HUES48 (cell line): ENCODE measurements around the gene UBN1.

Experiments used
- H3K27ac ChIP-seq: one replicate; pipeline ENCODE4 v1.7.0; 2013; ENCODE audit warnings: low read depth, low read length, inconsistent platforms
- H3K27me3 ChIP-seq: 2 replicates; pipeline ENCODE4 v1.6.1; 2013; ENCODE audit warnings: mild to moderate bottlenecking, low read length; ENCODE audit not compliant: control insufficient read depth, insufficient read depth
- H3K36me3 ChIP-seq: 2 replicates; pipeline ENCODE4 v1.6.1; 2013; ENCODE audit warnings: low read length; ENCODE audit not compliant: control insufficient read depth, insufficient read depth
- H3K4me1 ChIP-seq: 2 replicates; pipeline ENCODE4 v1.6.1; 2013; ENCODE audit warnings: mild to moderate bottlenecking, low read length; ENCODE audit not compliant: control insufficient read depth, insufficient read depth
- H3K4me3 ChIP-seq: 2 replicates; pipeline ENCODE4 v1.5.1; 2013; ENCODE audit warnings: mild to moderate bottlenecking, low read depth, low read length
- H3K9ac ChIP-seq: 2 replicates; pipeline ENCODE4 v1.6.1; 2013; ENCODE audit warnings: mild to moderate bottlenecking, low read depth, low read length, moderate library complexity
- H3K9me3 ChIP-seq: 2 replicates; pipeline ENCODE4 v1.6.1; 2013; ENCODE audit warnings: low read length; ENCODE audit not compliant: control insufficient read depth, insufficient read depth

Gene UBN1

DNA sequence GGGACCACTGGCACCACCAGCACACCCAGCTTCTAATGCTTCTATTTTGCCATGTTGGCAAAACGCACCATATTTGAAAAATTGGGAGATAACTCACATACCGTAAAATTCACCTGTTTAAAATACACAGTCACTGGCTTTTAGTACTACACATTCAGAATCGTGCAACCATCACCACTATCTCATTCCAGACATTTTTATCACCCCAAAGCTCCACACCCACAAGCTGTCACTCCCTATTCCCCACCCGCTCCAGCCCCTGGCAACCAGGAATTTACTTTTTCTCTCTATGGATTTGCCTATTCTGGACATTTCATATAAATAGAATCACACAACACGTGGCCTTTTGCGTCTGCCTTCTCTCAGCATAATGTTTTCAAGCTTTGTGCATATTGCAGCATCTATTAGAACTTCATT is 64.7 kb downstream of the UBN1 start:
- Histone ChIP-seq H3K27ac (no peak overlapping the region), H3K4me3 (no peak overlapping the region), H3K27me3 (no peaks in the 10 kb centered on the region)

DNA sequence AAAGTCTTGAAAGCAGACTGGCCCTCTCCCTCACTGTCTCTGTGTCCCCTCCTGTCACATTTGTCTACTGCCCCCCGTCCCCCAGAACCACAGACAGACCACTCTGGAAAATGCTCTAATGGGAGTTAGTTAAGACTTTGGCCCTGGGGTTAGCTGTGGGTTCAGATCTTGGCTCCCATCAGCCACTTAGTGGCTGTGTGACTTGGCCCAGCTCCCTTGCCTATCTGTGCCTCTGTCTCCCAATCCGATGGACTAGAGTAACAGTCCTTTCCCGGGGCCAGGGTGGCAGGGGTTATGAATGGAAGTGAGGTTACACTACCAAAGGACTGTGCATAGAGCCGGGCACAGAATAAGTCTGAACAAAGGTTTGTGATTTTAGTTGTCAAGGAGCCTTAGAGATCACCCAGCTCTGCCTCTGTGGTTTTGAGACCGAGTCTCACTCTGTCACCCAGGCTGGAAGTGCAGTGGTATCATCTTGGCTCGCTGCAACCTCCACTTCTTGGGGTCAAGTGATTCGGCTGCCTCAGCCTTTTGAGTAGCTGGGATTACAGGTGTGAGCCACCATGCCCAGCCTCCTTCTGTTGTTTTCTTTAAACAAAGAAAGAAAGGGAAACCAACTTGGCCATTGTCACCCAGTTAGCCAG is 66.0 kb downstream of the UBN1 start:
- no peaks in the 10 kb centered on the region for H3K27me3 ChIP-seq
- H3K36me3 ChIP-seq: no peaks in the 10 kb centered on the region
- H3K4me1 ChIP-seq: no peaks in the 10 kb centered on the region
- H3K27ac ChIP-seq: no peak overlapping the region
- no peak overlapping the region for H3K4me3 ChIP-seq
- no peaks in the 10 kb centered on the region for H3K9me3 ChIP-seq
- no peak overlapping the region for H3K9ac ChIP-seq

More for the DNA sequence above, 64.7 kb downstream of the UBN1 start:
- H3K36me3 ChIP-seq: no peaks in the 10 kb centered on the region
- no peaks in the 10 kb centered on the region for H3K4me1 ChIP-seq
- no peak overlapping the region for H3K9ac ChIP-seq
- H3K9me3 ChIP-seq: no peaks in the 10 kb centered on the region

DNA sequence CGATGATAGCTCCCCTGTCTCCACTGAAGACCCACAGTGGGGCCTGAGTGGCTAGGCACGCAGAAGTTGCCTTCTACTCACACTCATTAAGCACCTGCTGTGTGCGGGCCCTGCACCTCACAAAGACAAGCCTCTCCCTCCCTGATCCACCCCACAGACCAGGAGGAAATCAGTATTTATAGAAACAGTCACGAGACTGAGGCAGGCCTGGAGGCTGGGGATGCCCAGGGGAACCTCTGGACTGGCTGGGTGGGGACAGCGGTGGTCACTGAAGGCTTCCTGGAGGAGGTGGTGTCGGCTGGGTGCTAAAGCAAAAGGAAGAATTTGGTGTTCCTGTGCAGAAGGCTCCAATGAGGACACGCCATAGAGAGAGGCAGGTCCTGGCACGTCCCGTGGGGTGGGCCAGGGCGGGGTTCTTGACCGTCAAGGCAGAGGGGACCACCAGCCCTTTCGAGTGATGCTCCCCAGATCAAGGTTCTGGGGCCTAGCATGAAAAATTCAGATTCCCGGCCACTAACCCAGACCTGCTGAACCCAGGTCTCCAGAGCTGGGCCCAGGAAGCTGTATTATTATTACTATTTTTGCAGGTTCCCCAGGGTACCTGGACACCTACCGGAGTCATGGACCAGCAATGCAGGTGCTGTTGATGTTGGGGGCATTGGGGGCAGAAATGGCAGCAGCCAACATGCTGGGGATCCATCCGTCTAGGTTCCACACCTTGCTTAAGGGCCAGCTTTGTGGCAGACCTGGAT is 66.7 kb downstream of the UBN1 start:
- no peaks in the 10 kb centered on the region for H3K27me3 ChIP-seq
- no peaks in the 10 kb centered on the region for H3K9me3 ChIP-seq
- no peak overlapping the region for H3K4me3 ChIP-seq
- H3K4me1 ChIP-seq: no peaks in the 10 kb centered on the region
- no peak overlapping the region for H3K27ac ChIP-seq
- H3K36me3 ChIP-seq: no peaks in the 10 kb centered on the region
- no peak overlapping the region for H3K9ac ChIP-seq

DNA sequence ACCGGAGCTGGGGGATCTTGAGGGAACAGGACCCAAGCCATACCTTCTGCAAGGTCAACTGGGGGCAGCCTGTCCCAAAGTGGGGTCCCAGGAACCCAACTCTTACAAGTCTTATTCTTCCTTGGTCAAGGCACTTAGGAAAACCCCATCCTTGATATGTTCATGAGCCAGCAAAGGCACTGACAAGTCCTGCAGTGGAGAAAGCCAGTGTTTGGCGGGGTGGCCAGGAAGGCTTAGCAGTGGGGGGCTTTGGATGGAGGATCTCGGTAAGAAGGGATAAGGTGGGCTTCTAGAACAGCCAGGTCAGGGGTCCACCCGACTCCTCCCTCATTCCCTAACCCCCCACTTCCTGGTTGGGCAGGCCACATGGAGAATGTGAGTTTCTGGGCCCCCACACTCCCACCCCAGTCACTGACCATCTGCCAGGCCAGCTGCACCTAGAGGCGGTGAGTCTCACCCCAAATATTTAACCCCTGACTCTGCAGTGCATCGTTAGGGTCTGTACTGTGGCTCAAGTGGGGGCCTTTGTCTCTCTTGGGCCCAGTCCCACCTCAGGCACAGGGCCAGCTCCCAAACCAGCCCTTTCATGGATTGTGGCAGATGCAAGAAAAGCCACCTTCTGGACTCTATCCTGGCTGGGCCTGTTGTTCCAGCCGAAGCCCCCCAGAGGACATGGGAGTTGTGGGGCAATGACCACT is 67.4 kb downstream of the UBN1 start:
- no peaks in the 10 kb centered on the region for H3K36me3 ChIP-seq

DNA sequence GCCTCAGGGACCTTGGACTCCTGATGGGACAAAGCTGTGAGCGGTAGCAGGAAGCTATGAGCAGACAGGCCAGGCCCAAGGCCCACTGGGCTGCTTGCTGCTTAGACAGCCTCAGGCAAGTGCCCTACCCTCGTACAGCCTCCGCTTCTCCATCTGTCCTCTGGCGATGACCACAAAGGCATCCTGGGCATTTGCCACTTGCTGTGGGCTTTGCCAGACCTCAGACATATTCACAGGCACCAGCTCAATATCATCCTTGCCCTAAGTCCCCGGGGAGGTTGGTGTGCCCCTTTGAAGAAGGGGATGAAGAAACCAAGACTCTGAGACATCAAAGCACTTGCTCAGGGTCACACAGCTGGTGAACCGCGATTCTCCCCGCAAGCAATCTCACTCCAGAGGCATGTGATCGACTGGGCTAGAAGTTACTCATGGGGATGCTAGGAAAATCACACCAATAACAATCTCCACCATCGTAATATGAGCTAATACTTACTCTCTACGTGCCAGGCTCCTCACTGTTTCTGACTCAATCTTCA is 68.0 kb downstream of the UBN1 start:
- no peak overlapping the region for H3K27ac ChIP-seq
- H3K9ac ChIP-seq: no peak overlapping the region
- H3K4me1 ChIP-seq: no peaks in the 10 kb centered on the region
- no peak overlapping the region for H3K4me3 ChIP-seq
- no peaks in the 10 kb centered on the region for H3K36me3 ChIP-seq
- H3K27me3 ChIP-seq: no peaks in the 10 kb centered on the region
- no peaks in the 10 kb centered on the region for H3K9me3 ChIP-seq

More for the DNA sequence above, 67.4 kb downstream of the UBN1 start:
- H3K9ac ChIP-seq: no peak overlapping the region
- no peaks in the 10 kb centered on the region for H3K27me3 ChIP-seq
- no peak overlapping the region for H3K27ac ChIP-seq
- no peaks in the 10 kb centered on the region for H3K9me3 ChIP-seq
- no peaks in the 10 kb centered on the region for H3K4me1 ChIP-seq
- H3K4me3 ChIP-seq: no peak overlapping the region

DNA sequence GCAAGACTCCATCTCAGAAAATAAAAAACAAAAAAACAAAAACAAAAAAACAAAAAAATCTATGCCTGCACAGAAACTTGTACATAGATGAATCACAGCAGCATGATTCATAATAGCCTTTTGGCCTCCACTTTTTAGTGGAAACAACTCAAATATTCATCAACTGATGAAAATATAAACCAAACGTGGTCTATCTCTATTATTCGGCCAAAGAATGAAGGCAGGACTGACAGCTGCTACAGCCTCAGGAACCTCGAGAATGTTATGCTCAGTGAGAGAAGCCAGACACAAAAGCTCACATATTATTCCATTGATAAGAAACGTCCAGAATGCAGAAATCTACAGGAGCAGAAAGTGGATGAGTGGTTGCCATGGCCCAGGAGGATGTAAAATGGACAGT is 69.8 kb downstream of the UBN1 start:
- Histone ChIP-seq H3K4me3 (no peak overlapping the region), H3K4me1 (no peaks in the 10 kb centered on the region), H3K9ac (no peak overlapping the region), H3K9me3 (no peaks in the 10 kb centered on the region), H3K27me3 (no peaks in the 10 kb centered on the region), H3K36me3 (no peaks in the 10 kb centered on the region), H3K27ac (no peak overlapping the region)

DNA sequence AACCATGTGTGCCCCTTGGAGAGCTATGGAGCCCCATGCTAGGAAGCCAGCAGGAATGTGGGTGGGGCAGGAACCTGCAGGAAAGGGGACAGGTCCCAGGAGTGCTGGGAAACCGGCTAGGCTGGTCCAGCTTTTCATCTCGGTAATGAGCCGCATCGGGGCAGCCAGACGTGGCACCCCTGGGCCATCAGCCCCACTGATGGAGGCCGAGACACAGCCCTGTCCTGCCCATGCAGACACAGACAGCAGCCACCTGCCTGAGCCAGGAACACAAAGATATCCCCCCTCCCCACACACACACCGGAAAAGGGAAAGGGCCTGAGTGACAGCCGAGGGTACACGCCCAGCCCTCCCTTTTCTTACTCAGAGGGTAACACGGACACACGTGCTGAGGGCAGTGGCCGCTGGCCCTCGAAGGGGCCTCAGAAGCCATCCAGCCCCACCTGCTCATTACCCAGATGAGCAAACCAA is 71.5 kb downstream of the UBN1 start:
- Histone ChIP-seq H3K9me3 (no peaks in the 10 kb centered on the region), H3K36me3 (peaks cover 2% of the 10 kb centered on the region; the same call in 1 of the 2 replicates), H3K4me3 (no peak overlapping the region), H3K4me1 (no peaks in the 10 kb centered on the region), H3K27me3 (no peaks in the 10 kb centered on the region), H3K9ac (no peak overlapping the region), H3K27ac (no peak overlapping the region)

DNA sequence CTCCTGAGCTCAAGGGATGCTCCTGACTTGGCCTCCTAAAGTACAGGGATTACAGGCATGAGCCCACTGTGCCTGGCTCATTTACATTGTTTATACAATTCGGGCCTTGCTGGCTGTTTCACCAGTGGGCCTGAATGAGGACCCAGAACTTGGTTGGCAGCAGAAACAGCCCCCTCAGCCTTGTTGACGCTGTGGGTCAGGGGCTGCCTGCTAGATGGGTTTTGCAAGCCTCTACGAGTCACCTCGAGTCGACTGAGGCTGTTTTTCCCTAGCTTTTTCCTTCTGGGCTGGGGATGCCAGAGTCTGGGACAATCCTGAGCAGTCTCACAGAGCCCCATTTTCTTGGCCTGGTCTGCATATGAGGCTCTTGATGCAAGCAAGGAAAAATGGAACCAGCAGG is 73.5 kb downstream of the UBN1 start:
- H3K9ac ChIP-seq: no peak overlapping the region
- H3K27ac ChIP-seq: no peak overlapping the region
- H3K4me1 ChIP-seq: peaks cover 6% of the 10 kb centered on the region
- no peak overlapping the region for H3K4me3 ChIP-seq
- peaks cover 4% of the 10 kb centered on the region; the same call in 1 of the 2 replicates for H3K36me3 ChIP-seq
- H3K9me3 ChIP-seq: no peaks in the 10 kb centered on the region
- no peaks in the 10 kb centered on the region for H3K27me3 ChIP-seq

DNA sequence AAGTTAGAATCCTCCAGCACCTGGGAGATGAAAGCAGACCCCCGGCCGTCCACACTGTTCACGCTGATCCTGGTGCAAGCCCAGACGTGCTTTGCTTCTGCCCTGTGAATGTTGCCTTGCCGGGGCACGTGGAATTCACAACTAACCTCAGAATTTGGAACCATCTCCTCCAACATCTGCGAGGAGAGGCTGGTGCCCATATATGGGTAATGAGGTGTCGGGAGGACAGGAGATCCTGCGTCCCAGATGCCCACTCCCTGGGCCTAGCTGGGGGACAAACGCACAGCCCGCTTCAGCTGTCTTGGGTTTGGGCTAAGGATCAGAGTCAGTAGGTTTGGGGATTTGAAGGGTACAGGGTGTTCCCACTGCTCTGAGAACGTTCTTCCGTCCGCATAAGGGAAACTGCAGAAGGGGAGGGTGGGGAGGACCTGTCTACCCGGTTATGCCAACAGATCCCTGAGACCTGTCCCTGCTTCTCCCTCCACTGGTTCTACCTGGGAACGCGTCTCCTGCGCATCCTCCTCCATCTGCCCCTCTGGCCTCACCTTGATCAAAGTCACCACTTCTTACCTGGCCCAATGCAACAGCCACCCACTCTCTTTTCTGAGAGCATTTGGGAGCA is 75.6 kb downstream of the UBN1 start:
- H3K9ac ChIP-seq: no peak overlapping the region
- H3K4me1 ChIP-seq: peaks cover 6% of the 10 kb centered on the region
- peaks cover 3% of the 10 kb centered on the region; the same call in 1 of the 2 replicates for H3K9me3 ChIP-seq
- H3K27me3 ChIP-seq: no peaks in the 10 kb centered on the region
- peaks cover 8% of the 10 kb centered on the region; the same call in 1 of the 2 replicates for H3K36me3 ChIP-seq
- H3K27ac ChIP-seq: no peak overlapping the region
- no peak overlapping the region for H3K4me3 ChIP-seq

DNA sequence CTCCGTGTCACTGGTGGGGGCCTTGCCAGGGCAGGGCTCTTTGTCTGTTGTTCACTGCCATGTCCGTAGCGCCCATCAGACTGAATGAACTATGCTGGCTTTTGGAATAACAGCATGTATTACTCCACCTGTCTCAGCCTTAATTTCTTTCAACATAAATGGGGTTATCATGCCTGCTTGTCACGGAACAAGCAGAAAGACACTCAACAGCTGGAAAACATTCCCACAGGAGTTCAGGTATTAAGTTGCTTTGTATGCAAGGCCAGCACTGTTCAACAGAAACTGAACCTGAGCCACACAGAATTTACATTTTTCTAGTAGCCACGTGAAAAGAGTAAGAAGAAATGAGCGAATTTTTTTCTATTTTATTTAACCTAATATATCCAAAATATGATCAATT is 76.6 kb downstream of the UBN1 start:
- no peak overlapping the region for H3K27ac ChIP-seq
- peaks cover 8% of the 10 kb centered on the region; the same call in 1 of the 2 replicates for H3K36me3 ChIP-seq

More for the DNA sequence above, 76.6 kb downstream of the UBN1 start:
- Histone ChIP-seq H3K9ac (no peak overlapping the region), H3K4me3 (no peak overlapping the region), H3K9me3 (peaks cover 3% of the 10 kb centered on the region; the same call in 1 of the 2 replicates), H3K27me3 (no peaks in the 10 kb centered on the region), H3K4me1 (peaks cover 6% of the 10 kb centered on the region)
